ENCODE data around the gene PITPNB.
A peak's percentile ranks its signal among the peaks of the same experiment; 100 is the strongest.

The PITPNB gene

DNA sequence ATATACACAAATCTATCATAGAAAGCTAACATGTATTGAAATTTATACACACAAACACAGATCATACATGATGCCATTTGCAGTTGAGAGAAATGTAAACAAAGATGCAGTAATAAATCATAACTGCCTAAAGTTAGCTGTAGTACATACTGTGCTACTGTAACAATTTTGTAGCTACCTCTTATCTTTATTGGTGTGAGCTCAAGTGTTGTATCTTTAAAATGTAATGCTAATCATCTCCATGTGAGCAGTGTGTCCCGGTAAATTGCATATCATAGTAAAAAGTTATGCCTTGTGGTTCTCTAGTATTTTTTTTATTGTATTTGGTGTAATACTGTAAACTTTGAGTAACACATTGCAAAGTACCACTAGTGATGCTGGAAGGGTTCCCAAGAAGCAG lies 16.8 kb upstream of the PITPNB start:
- H3K4me1 ChIP-seq (ENCODE audit: insufficient read depth, low read length): 0 out of 2 replicates have a peak, but pooled peaks cover under 1% of the 10 kb centered on the region

GRCh38 chr22:27934069-27934468 lies 15.0 kb upstream of the PITPNB start:
- H3K9me3 ChIP-seq (ENCODE audit: control insufficient read depth, insufficient read depth, low read length): no peaks in the 10 kb centered on the region
- no peaks in the 10 kb centered on the region for H3K36me3 ChIP-seq (ENCODE audit: insufficient read depth, low read length)
- peaks cover 8% of the 10 kb centered on the region for H3K4me1 ChIP-seq (ENCODE audit: insufficient read depth, low read length)
- no peak overlapping the region for H3K9ac ChIP-seq (ENCODE audit: low read depth, low read length)

More for the DNA sequence above, 16.8 kb upstream of the PITPNB start:
- Histone ChIP-seq H3K9me3 (ENCODE audit: control insufficient read depth, insufficient read depth, low read length) (no peaks in the 10 kb centered on the region), H3K36me3 (ENCODE audit: insufficient read depth, low read length) (no peaks in the 10 kb centered on the region), H3K9ac (ENCODE audit: low read depth, low read length) (no peak overlapping the region)

DNA sequence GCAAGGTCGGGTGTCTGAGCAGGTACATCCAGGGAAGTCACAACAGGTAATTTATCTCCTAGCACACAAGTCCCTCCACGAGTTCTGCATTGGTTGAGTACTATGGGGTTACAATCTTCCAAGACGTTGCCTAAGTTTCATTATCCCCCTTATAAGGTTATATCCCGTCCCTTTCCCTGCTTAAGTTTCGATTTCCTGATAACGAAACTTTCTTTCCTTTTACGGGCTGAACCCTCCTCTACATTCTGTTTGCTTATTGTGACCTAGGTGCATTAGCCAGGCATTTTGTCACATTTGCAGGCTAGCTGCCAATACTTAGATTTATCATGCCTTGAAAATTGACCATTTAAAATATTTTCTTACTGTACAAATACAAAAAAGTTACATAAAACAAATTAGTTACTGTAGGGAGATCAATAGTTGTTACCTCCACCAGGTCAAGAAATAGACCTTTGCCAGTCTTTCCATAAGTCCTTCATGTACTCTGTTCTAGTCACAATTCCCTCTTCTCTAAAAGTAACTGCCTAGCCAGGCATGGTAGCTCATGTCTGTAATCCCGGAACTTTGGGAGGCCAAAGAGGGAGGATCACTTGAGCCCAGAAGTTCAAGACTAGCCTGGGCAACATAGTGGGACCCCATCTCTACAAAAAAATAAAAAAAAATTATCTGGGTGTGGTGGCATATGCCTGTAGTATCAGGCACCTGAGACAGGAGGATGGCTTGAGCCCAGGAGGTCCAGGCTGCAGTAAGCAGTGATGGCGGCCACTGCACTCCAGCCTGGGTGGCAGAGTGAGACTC lies 14.3 kb upstream of the PITPNB start:
- Histone ChIP-seq H3K9ac (ENCODE audit: low read depth, low read length) (no peak overlapping the region), H3K9me3 (ENCODE audit: control insufficient read depth, insufficient read depth, low read length) (no peaks in the 10 kb centered on the region), H3K36me3 (ENCODE audit: insufficient read depth, low read length) (no peaks in the 10 kb centered on the region), H3K4me1 (ENCODE audit: insufficient read depth, low read length) (peaks cover 8% of the 10 kb centered on the region)

DNA sequence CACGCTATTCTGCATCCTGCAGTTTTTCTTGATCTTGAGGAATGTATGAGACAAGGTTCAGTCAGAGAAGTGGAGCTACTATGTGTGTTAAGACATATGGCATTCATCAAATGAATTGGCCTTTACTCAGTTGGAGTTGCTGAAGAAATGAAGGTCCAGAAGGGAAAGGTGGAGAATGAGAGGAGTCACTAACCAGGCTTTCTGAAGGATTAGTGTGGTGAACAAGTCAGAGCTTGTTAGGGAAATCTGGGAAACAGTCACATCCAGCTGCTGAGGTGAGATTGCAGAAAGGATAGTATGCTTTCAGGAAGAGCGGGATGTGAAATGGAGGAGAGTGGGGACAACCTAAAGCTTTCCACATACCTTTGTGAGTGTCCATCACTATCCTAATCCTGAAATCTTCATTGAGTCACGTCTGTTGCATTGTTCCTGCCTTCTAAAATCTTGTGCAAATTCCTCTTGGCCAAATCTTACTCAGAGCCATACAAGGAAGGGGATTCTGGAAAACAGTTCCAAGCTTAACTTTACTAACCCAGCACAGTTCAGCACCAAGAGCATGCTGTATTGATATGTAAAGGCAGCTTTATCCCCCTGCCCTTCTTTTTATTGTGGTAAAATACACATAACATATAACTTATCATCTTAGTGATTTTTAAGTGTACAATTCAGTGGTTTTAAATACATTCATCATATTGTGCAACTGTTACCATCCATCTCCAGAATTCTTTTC lies 11.4 kb upstream of the PITPNB start:
- Histone ChIP-seq H3K9me3 (ENCODE audit: control insufficient read depth, insufficient read depth, low read length) (no peaks in the 10 kb centered on the region), H3K4me1 (ENCODE audit: insufficient read depth, low read length) (peaks cover 8% of the 10 kb centered on the region), H3K9ac (ENCODE audit: low read depth, low read length) (no peak overlapping the region), H3K36me3 (ENCODE audit: insufficient read depth, low read length) (no peaks in the 10 kb centered on the region)

DNA sequence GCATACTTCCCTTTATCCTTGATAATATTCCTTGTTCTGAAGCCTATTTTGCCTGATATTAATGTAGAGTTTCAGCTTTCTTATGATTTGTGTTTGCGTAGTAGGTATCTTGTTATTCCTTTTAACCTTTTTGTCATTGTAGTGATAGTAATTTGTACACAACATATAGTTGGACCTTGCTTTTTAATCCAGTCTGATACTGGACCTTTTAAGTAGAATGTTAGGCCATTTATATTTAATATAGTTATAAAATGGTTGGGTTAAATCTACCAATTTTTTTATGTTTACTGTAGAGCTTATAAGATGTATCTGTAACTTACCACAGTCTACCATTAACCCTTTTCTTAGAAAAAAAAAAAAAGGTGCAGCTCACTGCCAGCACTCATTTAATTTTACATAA lies 8.6 kb upstream of the PITPNB start:
- peaks cover 8% of the 10 kb centered on the region for H3K4me1 ChIP-seq (ENCODE audit: insufficient read depth, low read length)
- no peak overlapping the region for H3K9ac ChIP-seq (ENCODE audit: low read depth, low read length)
- no peaks in the 10 kb centered on the region for H3K36me3 ChIP-seq (ENCODE audit: insufficient read depth, low read length)
- no peaks in the 10 kb centered on the region for H3K9me3 ChIP-seq (ENCODE audit: control insufficient read depth, insufficient read depth, low read length)

- Histone ChIP-seq H3K9ac (ENCODE audit: low read depth, low read length) (no peak overlapping the region), H3K9me3 (ENCODE audit: control insufficient read depth, insufficient read depth, low read length) (no peaks in the 10 kb centered on the region), H3K36me3 (ENCODE audit: insufficient read depth, low read length) (0 out of 2 replicates have a peak, but pooled peaks cover 5% of the 10 kb centered on the region), H3K4me1 (ENCODE audit: insufficient read depth, low read length) (peaks cover 2% of the 10 kb centered on the region)
Measured at GRCh38 chr22:27925331-27925730, 6.3 kb upstream of the PITPNB start.

DNA sequence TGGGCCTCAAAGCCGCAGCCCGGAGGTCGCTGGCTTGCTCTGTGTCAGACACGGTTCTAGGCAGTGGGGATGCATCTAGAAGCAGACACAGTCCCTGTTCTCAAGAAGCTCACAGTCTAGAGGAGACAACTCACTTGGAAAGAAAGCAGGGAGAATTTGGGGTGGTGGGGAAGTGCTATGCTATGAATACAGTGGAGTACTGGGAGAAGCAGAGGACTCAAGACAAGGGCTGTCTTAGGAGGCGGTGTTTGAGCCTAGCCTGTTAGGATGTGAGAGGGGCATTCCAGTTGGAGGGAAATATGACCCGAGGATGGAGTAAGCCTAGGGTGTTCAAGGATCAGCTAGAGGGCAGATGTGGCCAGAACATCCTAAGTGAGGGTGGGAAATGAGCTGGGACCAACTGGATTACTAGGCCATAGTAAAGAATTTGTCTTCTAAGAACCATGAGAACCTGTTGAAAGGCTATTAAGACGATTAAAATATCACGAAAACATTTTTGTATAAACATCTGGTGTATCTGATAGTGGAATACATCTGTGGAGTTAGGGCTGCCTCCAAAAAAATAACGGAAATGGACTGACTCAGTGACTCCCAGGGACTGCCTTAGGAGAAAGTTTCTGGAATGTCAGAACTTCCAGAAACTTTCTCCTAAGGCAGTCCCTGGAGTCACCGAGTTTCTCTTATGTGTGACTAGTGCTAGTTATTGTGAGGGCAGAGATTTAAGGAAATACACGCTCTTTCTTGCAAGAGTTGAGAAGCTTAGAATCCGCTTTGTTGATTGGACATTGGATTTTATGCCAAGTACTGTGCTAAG lies 1.1 kb upstream of the PITPNB start:
- no peaks in the 10 kb centered on the region for H3K9me3 ChIP-seq (ENCODE audit: control insufficient read depth, insufficient read depth, low read length)
- peak overlapping the region; percentile 86 for H3K9ac ChIP-seq (ENCODE audit: low read depth, low read length)
- H3K36me3 ChIP-seq (ENCODE audit: insufficient read depth, low read length): 0 out of 2 replicates have a peak, but pooled peaks cover 5% of the 10 kb centered on the region
- H3K4me1 ChIP-seq (ENCODE audit: insufficient read depth, low read length): peaks cover 12% of the 10 kb centered on the region

GRCh38 chr22:27918341-27919221 lies 475 bp downstream of the PITPNB start:
- Histone ChIP-seq H3K4me1 (ENCODE audit: insufficient read depth, low read length) (peaks cover 12% of the 10 kb centered on the region), H3K36me3 (ENCODE audit: insufficient read depth, low read length) (0 out of 2 replicates have a peak, but pooled peaks cover 5% of the 10 kb centered on the region), H3K9me3 (ENCODE audit: control insufficient read depth, insufficient read depth, low read length) (no peaks in the 10 kb centered on the region), H3K9ac (ENCODE audit: low read depth, low read length) (peak overlapping the region; percentile 86)

- Histone ChIP-seq H3K9me3 (ENCODE audit: control insufficient read depth, insufficient read depth, low read length) (no peaks in the 10 kb centered on the region), H3K9ac (ENCODE audit: low read depth, low read length) (no peak overlapping the region), H3K4me1 (ENCODE audit: insufficient read depth, low read length) (peaks cover 12% of the 10 kb centered on the region), H3K36me3 (ENCODE audit: insufficient read depth, low read length) (no peaks in the 10 kb centered on the region)
Measured at GRCh38 chr22:27915986-27916385, 3.1 kb downstream of the PITPNB start.

DNA sequence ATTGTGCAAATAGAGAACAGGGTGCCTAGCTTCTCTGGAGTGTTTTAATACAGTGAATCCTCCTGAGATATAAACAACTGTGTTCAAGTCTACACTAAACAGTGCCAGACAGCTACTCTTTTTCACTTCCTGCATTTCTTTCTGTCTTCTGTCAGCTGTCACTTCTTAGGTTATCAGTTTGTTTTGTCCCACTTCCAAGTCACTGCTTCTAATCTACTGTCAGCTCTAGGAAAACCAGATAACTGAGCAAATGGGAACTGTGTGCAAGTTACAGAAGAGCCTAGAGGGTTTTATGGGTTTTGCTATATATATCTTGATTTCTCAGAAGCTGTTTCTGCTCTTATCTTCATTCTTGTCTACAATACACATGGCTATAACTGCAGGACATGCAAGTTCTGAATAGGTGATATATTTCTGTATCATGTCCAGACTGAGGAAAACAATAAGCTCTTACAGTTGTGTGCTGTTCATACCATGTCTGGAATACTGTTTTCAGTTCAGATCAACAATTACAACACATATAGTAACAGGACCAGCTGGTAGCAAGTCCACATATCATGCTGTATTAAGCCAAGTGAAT lies 5.8 kb downstream of the PITPNB start:
- Histone ChIP-seq H3K4me1 (ENCODE audit: insufficient read depth, low read length) (peaks cover 12% of the 10 kb centered on the region), H3K36me3 (ENCODE audit: insufficient read depth, low read length) (no peaks in the 10 kb centered on the region; the same call in 1 of the 2 replicates), H3K9me3 (ENCODE audit: control insufficient read depth, insufficient read depth, low read length) (no peaks in the 10 kb centered on the region), H3K9ac (ENCODE audit: low read depth, low read length) (no peak overlapping the region)

DNA sequence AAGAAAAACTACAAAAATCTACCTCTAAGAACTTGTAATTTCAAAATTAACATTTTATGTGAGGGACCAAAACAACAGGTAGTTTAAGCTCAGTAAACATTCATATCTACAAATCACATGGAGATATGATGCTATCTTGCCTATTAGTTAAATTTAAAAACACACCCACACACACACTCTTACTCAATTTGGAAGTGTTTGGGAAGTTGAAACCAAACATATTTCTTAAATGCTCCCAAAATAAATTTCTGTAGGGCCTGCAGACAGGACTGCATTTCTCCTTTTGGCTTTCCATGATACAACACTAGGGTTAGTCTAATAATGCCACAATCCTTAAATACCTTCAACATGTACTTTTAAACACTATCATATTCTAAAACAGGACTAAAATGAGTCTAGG lies 7.0 kb downstream of the PITPNB start:
- H3K4me1 ChIP-seq (ENCODE audit: insufficient read depth, low read length): peaks cover 7% of the 10 kb centered on the region
- H3K9me3 ChIP-seq (ENCODE audit: control insufficient read depth, insufficient read depth, low read length): no peaks in the 10 kb centered on the region
- H3K9ac ChIP-seq (ENCODE audit: low read depth, low read length): no peak overlapping the region
- H3K36me3 ChIP-seq (ENCODE audit: insufficient read depth, low read length): peaks cover 3% of the 10 kb centered on the region; the same call in 1 of the 2 replicates

GRCh38 chr22:27911330-27911729 lies 7.7 kb downstream of the PITPNB start:
- no peaks in the 10 kb centered on the region for H3K9me3 ChIP-seq (ENCODE audit: control insufficient read depth, insufficient read depth, low read length)
- peaks cover 7% of the 10 kb centered on the region for H3K4me1 ChIP-seq (ENCODE audit: insufficient read depth, low read length)
- peaks cover 3% of the 10 kb centered on the region; the same call in 1 of the 2 replicates for H3K36me3 ChIP-seq (ENCODE audit: insufficient read depth, low read length)
- H3K9ac ChIP-seq (ENCODE audit: low read depth, low read length): no peak overlapping the region

- Histone ChIP-seq H3K36me3 (ENCODE audit: insufficient read depth, low read length) (peaks cover 3% of the 10 kb centered on the region; the same call in 1 of the 2 replicates), H3K9me3 (ENCODE audit: control insufficient read depth, insufficient read depth, low read length) (no peaks in the 10 kb centered on the region), H3K9ac (ENCODE audit: low read depth, low read length) (no peak overlapping the region), H3K4me1 (ENCODE audit: insufficient read depth, low read length) (no peaks in the 10 kb centered on the region)
Measured at GRCh38 chr22:27906241-27906640, 12.8 kb downstream of the PITPNB start.

All from ES-I3 (cell line).